Suprapubic skin (tissue), 4 donors: ENCODE results near the gene HOXB6.

Experiments used
- POLR2A ChIP-seq, 2 donors: fragments of 450-650 bp; IDR thresholded peaks; one replicate each; pipeline ENCODE4 v1.6.1; 2017; ENCODE audit warnings: antibody characterized with exemption in 2 of 2, mild to moderate bottlenecking in 2 of 2, moderate library complexity in 2 of 2
- POLR2AphosphoS5 ChIP-seq, 3 donors: sonication (generic); formaldehyde crosslinking; IDR thresholded peaks; one replicate each; pipeline ENCODE4 v1.6.1; 2017; ENCODE audit warnings: antibody characterized with exemption in 3 of 3
- TF ChIP-seq, protein P1 (sequence below), 2 donors: fragments of 200-600 bp in 1 of 2; fragments of 450-650 bp in 1 of 2; sonication (generic) in 1 of 2; IDR thresholded peaks; one replicate each; pipeline ENCODE4 v1.5.1; 2016 to 2019; ENCODE audit warnings: antibody characterized with exemption in 2 of 2, mild to moderate bottlenecking in 1 of 2, moderate library complexity in 1 of 2

DNA sequence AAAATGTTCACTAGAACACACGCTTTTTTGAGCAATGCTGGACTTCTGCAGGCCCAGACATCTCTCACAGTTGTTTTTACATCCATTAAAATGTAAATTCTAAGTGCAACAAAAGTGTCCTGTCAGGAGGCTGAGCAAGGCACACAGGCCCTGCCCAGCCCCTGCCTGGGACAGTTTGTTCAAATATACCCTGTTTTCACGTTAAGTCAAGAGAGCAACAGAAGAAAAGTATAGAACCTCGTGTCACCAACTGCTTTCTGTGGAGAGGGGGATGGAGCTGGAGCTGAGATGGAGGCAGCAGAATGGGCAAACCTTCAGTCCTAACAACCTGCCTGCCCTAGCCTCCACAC, 55.5 kb downstream of the HOXB6 start:
- TF ChIP-seq, protein P1, sequence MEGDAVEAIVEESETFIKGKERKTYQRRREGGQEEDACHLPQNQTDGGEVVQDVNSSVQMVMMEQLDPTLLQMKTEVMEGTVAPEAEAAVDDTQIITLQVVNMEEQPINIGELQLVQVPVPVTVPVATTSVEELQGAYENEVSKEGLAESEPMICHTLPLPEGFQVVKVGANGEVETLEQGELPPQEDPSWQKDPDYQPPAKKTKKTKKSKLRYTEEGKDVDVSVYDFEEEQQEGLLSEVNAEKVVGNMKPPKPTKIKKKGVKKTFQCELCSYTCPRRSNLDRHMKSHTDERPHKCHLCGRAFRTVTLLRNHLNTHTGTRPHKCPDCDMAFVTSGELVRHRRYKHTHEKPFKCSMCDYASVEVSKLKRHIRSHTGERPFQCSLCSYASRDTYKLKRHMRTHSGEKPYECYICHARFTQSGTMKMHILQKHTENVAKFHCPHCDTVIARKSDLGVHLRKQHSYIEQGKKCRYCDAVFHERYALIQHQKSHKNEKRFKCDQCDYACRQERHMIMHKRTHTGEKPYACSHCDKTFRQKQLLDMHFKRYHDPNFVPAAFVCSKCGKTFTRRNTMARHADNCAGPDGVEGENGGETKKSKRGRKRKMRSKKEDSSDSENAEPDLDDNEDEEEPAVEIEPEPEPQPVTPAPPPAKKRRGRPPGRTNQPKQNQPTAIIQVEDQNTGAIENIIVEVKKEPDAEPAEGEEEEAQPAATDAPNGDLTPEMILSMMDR (IDR thresholded peaks at IDR 0.05): no peak
- TF ChIP-seq POLR2AphosphoS5 (IDR thresholded peaks at IDR 0.05) (no peak), POLR2A (IDR thresholded peaks at IDR 0.05) (no peak)
